HG02588 (cell line): ENCODE results near the gene LRRC18.

Experiments
- ATAC-seq: cut with Tn5 transposase; IDR thresholded peaks from one replicate; pipeline ENCODE4 v1.9.1; 2021; ENCODE audit warnings: mild to moderate bottlenecking, moderate library complexity; ENCODE audit not compliant: unreplicated experiment

LRRC18 gene

GRCh38 chr10:48946891-48947500 is 7.4 kb upstream of the LRRC18 start:
- no peak for ATAC-seq

DNA sequence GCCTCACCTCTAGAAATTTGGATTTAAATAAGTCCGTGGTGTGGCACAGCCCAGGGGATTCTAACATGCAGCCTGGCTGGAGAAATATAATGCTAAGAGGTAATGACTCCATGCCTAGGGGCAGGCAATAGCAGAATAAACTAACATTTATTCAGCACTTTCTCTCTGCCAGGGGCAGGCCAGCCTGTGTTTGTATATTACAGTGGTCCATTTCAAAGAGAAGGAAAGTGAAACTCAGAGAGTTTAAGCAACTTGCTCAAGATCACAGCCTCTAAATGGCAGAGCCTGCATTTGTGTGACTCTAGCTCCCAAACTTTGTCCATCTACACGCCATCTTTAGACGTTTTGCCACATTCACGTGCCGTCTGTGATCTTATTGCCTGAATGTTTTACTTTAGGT is 6.7 kb upstream of the LRRC18 start:
- no peak for ATAC-seq

DNA sequence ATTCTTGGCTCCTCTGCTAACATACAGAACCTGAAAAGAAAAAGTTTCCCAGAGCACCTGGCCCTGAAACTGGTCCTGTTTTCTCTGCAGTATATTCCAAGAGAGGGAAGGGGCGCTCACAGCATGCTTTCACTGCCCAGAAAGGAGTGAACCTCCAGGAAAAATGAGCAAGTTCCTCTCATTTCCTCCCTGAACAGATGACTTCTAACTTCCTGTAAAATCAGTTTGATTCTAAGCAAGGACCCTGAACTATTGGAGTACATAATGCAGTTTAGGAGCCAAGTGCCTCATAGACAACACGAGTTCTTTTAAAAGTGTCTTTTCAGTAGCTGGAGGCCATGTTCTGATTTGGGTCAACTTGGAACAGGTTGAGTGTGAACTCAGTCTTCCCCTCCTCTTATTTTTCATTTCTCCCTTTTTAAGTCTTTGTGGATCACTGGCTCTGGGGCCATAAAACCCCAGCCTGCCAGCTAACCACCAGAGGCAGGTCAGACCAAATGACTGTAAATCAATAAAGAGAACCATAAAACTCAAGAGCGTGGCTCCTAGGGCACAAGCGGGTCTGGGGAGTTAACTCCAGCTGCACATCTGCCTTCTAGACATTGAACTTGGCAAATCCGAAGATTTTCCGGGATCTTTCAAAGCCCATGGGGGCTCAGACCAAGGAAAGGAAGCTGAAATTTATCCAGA is 5.9 kb upstream of the LRRC18 start:
- no peak for ATAC-seq

- ATAC-seq: no peak
Observed at GRCh38 chr10:48944171-48944570, 4.5 kb upstream of the LRRC18 start.

DNA sequence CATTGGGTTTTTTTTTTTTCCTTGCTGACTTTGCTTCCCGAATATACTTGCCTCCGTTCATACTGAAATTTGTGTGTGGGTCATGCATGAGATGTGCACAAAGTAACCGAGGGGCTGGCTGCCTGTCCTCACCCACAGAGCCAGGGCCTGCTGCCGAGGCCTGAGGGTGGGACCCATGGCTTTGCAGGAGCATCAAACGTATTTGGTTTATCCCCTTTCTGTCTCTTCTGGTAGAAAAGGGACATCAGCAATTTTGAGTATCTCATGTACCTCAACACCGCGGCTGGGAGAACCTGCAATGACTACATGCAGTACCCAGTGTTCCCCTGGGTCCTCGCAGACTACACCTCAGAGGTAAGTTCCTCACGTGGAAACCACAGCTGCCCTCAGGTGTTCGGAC is 3.5 kb upstream of the LRRC18 start:
- ATAC-seq: no peak

DNA sequence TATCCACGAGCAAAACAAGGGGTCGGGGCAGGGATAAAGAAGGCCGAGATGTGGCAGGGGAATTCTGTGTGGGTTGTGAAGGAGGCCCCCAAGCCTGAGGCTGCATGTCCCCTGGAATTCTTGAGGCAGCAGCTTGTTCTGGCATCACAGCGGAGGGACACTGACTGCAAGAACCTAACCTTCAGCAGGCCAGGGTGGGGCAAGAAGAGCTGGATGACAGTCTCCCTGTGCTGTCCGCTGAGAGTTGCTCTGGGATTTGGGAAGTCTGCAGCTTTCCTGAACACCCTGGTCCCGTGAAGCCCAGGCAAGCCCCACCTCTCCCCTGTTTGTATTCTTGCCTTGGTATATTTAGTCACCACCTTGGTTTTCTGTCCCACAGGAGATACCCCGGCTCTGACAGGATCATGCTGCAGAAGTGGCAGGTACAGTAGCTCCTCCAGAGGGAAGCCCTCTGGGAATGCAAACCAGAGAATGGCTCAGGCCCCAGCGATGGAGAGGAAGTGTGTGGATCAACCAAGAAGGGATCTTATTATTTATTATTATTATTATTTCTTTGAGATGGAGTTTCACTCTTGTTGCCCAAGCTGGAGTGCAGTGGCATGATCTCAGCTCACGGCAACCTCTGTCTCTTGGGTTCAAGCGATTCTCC is 1.9 kb upstream of the LRRC18 start:
- no peak for ATAC-seq

GRCh38 chr10:48940958-48941357 is 1.3 kb upstream of the LRRC18 start:
- ATAC-seq: no peak

DNA sequence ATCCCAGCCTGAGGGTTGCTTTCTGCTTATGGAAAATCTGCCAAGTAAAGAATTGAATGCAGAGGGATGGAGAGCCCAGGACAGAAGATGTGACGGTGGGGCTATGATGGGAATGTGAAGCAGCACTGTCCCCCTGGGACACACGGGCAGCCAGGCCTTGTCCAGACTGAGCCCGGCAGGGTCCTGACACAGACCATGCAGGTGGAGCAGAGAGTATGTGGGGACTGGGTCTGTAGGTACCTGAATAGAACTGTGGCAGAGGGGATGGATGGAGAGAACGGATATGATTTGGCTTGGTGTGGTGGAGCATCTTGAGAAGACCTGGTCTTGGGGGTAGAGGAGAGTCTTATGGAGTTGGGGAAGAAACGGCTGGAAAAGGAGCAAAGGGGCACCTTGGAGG is 732 bp upstream of the LRRC18 start:
- no peak for ATAC-seq

DNA sequence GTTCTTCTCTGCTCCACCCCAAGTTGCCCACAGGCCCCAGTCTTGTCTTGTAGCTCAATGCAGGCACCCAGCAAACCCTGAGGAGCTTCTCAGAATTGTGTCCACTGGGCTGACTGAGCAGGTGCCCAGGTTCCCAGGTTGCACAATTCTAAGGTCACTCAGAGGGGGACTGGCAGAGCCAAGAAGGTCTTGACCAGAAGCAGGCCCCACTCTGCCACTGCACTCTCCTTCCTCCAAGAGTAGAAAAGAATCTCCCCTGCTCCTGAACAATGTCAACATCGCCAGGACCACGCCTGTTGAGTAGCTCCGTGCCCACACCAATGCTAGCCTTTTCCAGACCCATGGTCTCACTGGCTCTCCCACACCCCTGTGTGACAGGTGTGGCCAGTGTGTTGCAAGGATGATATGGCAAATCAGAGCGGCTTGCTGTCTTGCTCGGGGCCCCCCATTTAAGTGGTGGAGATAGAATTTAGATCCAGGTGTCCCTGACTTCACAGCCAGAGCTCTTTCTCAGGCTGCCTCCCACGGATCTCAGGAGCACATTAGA is 577 bp downstream of the LRRC18 start:
- ATAC-seq: no peak

DNA sequence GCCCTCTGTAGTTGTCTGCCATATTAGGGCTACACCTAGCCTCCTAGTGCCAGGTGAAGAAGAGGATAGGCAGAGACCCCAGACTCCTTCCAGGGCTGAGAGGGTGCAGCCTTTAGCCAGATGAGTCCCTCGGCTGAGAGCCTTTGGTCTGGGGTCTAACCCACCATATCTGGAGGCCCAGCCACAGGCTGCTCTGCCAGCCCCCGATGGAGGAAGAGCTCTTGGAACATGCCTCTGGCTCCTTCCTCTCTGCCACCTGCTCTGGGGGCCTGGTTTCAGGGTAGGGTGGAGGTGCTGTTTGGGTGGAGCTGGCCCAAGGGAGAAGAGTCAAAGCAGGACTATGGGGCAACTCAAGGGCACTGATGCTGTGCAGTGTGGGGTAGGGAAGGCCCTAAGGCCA is 1.4 kb downstream of the LRRC18 start:
- ATAC-seq: no peak

- no peak for ATAC-seq
Observed at GRCh38 chr10:48937796-48938195, 1.8 kb downstream of the LRRC18 start.

GRCh38 chr10:48935577-48935976 is 4.1 kb downstream of the LRRC18 start:
- ATAC-seq: no peak

DNA sequence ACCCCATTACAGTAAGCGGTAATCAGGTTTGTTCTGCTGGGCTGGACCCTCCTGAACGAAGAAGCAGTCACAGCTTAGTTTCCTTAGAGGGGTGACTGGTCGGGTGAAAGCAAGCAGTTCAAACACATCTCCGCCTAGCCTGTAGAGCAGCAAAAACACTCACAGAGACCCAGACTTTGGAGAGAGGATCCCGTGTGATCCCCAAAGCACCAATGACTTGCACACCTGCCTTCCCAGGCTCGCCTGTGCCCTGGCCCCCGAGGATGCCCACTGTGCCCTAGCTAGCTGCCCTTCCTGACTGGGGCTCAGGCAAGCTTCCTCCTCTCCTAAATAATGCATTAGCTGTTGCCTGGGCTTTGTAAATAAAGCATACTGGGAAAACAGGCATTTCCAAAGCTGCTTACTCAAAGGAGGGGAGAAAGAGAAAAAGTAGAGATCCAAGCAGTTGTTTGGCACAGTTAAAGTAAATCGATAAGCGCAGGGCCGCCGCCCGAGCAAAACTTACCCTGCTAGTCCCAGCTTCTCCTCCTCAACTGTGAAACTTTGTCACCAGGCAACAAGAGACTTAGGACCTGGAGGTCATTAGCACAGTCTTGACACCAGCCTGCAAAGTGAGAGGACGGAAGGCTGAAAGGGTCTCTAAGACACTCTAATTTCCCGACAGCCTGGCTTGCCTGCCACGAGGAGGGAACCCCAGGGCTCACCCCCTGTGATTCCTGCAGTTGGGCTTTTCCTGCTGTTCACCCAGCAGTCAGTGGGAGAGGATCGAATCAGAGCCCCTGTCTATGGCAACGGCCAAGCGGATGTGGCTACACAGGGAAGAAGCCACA is 4.8 kb downstream of the LRRC18 start:
- ATAC-seq: no peak

GRCh38 chr10:48932831-48933664 is 6.6 kb downstream of the LRRC18 start:
- ATAC-seq: no peak

- ATAC-seq: no peak
Observed at GRCh38 chr10:48931188-48931587, 8.5 kb downstream of the LRRC18 start.

- ATAC-seq: no peak
Observed at GRCh38 chr10:48929413-48929990, 10.1 kb downstream of the LRRC18 start.

GRCh38 chr10:48926764-48927540 is 12.7 kb downstream of the LRRC18 start:
- ATAC-seq: no peak

GRCh38 chr10:48926255-48926654 is 13.4 kb downstream of the LRRC18 start:
- no peak for ATAC-seq

GRCh38 chr10:48924988-48925387 is 14.7 kb downstream of the LRRC18 start:
- no peak for ATAC-seq
